Right lobe of liver (tissue), 6 donors: ENCODE measurements around the gene PRKCB. TPM values are rescaled to one million over a fixed set of nuclear protein-coding genes. Genes with fewer than 3 reads are reported as not detected.

Source experiments
- ATAC-seq, 4 donors: fragments of 200-7000 bp; cut with Tn5 transposase; one replicate each; pipeline ENCODE4 v1.9.1; 2020; ENCODE audit warnings: mild to moderate bottlenecking in 4 of 4, moderate library complexity in 4 of 4
- DNase-seq, 3 donors: peaks; one replicate each; pipeline ENCODE4 v3.0.0-alpha.2; 2020
- H3K27ac ChIP-seq, 3 donors: fragments of 200-600 bp; one replicate each; pipeline ENCODE4 v1.8.0; 2022
- H3K27me3 ChIP-seq, 2 donors: fragments of 200-600 bp; one replicate each; pipeline ENCODE4 v1.8.0; 2022
- H3K36me3 ChIP-seq, 4 donors: fragments of 200-600 bp; sonication (generic) in 1 of 4; one replicate each; pipeline versions ENCODE4 v1.5.1 to v1.8.0; 2017 to 2022; ENCODE audit warnings: control low read depth in 1 of 4
- H3K4me1 ChIP-seq, 4 donors: fragments of 200-600 bp; sonication (generic) in 1 of 4; one replicate each; pipeline versions ENCODE4 v1.5.1 to v1.8.0; 2017 to 2022; ENCODE audit warnings: control low read depth in 1 of 4
- H3K4me3 ChIP-seq, 3 donors: fragments of 200-600 bp; one replicate each; pipeline ENCODE4 v1.8.0; 2022
- H3K9me3 ChIP-seq, 4 donors: fragments of 200-600 bp; sonication (generic) in 1 of 4; one replicate each; pipeline versions ENCODE4 v1.5.1 to v1.8.0; 2017 to 2022; ENCODE audit warnings: control low read depth in 1 of 4
- POLR2A ChIP-seq: fragments of 450-650 bp; IDR thresholded peaks from one replicate; pipeline ENCODE4 v1.6.1; 2017; ENCODE audit warnings: antibody characterized with exemption, mild to moderate bottlenecking
- WGBS: methylation state at CpG from one replicate; pipeline ENCODE4 v1.1.6; 2018; ENCODE audit warnings: low coverage, low lambda C conversion rate; ENCODE audit not compliant: insufficient coverage; ENCODE audit errors: missing lambda C conversion rate; 5-methylcytosine and 5-hydroxymethylcytosine counted together
- intact Hi-C, 2 donors: fragments of 100-400 bp; cut with DNase I; formaldehyde crosslinking; loops; one replicate each; pipeline versions ENCODE4 v1.11.2 to v1.14.1; 2022
- total RNA-seq, 6 experiments: library from RNA; depleted of rRNA in 2 of 6; stranded (reverse); fragments of >200 nt in 2 of 6; fragmentation: NEBNext Ultra II Directional in 3 of 6; extraction: Animal tissue kit (Norgen Biotek cat#: 25700) in 3 of 6; gene quantifications; one replicate each; pipeline versions ENCODE4 v1.1.0 to v1.2.4, GENCODE V29; 2016 to 2023
- TF ChIP-seq, protein P1 (sequence below), 4 donors: fragments of 200-600 bp in 3 of 4; fragments of 450-650 bp in 1 of 4; IDR thresholded peaks; one replicate each; pipeline versions ENCODE4 v1.5.1 to v1.8.0; 2016 to 2022; ENCODE audit warnings: antibody characterized with exemption in 4 of 4, mild to moderate bottlenecking in 2 of 4
- donor health status: DM: no; HTN: yes; CAD: no.
- donor health status: DM: no; HTN: no; CAD: no.
- donor health status: DM: no; HTN: no; CAD: no.
- donor health status: DM: no; HTN: yes; CAD: no.
- donor health status: DM: no; HTN: yes; CAD: no.

Gene PRKCB
- total RNA-seq, 6 experiments from 2014 or later, result 1.7 to 8.1 (median 3.5) TPM

DNA sequence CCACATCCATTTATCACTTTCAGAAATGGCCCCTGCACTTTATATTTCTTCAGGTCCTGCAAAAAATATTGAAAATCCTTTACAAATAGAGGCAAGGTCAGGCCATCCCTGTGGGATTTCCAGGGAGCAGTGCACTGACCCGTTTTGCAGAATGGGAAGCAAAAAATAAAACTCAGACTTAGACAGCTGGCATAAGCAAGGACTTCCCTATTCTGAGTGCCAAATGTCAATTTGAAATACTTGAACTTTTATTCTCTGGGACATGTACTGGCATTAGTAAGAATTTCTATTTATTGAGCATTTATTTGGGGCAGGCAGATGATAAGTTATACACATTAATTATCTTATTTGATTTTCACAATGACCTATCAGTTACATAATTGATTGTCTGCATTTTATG is 32.4 kb downstream of the PRKCB start:
- ATAC-seq (peak in 1 of 4 donors; percentile 25), DNase-seq (no peak)
- H3K36me3 ChIP-seq, result no peaks in the 10 kb centered on the region
- 15% methylated on average over 1 of the region's 1 CpG for WGBS
- intact Hi-C loops, result no loop called here
- TF ChIP-seq, protein P1, sequence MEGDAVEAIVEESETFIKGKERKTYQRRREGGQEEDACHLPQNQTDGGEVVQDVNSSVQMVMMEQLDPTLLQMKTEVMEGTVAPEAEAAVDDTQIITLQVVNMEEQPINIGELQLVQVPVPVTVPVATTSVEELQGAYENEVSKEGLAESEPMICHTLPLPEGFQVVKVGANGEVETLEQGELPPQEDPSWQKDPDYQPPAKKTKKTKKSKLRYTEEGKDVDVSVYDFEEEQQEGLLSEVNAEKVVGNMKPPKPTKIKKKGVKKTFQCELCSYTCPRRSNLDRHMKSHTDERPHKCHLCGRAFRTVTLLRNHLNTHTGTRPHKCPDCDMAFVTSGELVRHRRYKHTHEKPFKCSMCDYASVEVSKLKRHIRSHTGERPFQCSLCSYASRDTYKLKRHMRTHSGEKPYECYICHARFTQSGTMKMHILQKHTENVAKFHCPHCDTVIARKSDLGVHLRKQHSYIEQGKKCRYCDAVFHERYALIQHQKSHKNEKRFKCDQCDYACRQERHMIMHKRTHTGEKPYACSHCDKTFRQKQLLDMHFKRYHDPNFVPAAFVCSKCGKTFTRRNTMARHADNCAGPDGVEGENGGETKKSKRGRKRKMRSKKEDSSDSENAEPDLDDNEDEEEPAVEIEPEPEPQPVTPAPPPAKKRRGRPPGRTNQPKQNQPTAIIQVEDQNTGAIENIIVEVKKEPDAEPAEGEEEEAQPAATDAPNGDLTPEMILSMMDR (IDR thresholded peaks at IDR 0.05), result no peak
- TF ChIP-seq POLR2A, result no peak
- no peak overlapping the region for H3K27ac ChIP-seq
- H3K9me3 ChIP-seq, result no peaks in the 10 kb centered on the region
- H3K4me3 ChIP-seq, result no peak overlapping the region
- H3K27me3 ChIP-seq, result no peaks in the 10 kb centered on the region
- no peaks in the 10 kb centered on the region for H3K4me1 ChIP-seq

DNA sequence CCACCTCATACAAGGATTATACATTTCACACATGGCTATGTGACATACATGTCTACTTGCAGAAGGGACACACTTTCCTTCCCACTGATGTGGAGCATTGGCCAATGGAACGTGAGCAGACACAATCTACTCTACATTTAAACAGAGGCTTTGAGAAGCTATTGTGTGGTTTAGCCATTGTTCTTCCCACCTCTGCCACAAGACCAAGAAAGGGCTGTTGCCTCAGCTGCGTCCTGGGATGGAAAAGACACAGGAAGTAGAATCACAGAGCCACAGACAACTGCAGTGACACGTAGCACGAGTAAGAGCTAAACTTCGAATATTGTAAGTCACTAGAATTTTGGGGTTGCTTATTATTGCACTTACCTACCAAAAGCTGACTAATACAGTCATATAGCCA is 33.3 kb downstream of the PRKCB start:
- Histone ChIP-seq H3K9me3 (no peaks in the 10 kb centered on the region), H3K36me3 (no peaks in the 10 kb centered on the region), H3K4me1 (no peaks in the 10 kb centered on the region), H3K4me3 (no peak overlapping the region), H3K27ac (no peak overlapping the region), H3K27me3 (no peaks in the 10 kb centered on the region)
- ATAC-seq (no peak), DNase-seq (no peak)
- 9% methylated on average over 5 of the region's 5 CpGs for WGBS
- TF ChIP-seq, protein P1 (IDR thresholded peaks at IDR 0.05), result no peak
- no peak for TF ChIP-seq POLR2A
- intact Hi-C loops, result no loop called here

DNA sequence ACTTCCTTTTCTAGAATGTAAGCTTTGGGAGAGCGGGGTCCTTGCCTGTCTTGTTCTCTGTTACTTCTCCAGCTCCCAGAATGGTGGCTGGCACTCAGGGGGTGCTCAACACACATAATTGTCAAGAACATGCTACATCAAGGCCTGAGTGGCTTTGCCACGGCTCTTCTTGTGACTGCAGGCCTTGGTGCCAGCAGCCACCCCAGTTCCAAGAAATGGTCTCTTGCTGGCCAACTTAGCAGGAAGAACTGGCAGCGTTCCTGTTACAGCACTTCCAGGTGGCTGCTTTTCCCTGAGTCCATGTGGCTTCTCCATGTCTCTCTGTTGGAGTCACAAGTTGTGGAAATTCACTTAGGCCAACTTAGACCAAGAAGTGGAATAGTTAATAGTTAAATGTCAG is 36.1 kb downstream of the PRKCB start:
- no peaks in the 10 kb centered on the region for H3K9me3 ChIP-seq
- intact Hi-C loops, result no loop called here
- no peaks in the 10 kb centered on the region for H3K36me3 ChIP-seq
- no peak overlapping the region for H3K4me3 ChIP-seq
- no peak overlapping the region for H3K27ac ChIP-seq
- WGBS, result 45% methylated on average over 2 of the region's 3 CpGs
- no peak for TF ChIP-seq POLR2A
- TF ChIP-seq, protein P1 (IDR thresholded peaks at IDR 0.05), result no peak
- DNase-seq (no peak), ATAC-seq (no peak)
- H3K27me3 ChIP-seq, result no peaks in the 10 kb centered on the region
- H3K4me1 ChIP-seq, result no peaks in the 10 kb centered on the region

DNA sequence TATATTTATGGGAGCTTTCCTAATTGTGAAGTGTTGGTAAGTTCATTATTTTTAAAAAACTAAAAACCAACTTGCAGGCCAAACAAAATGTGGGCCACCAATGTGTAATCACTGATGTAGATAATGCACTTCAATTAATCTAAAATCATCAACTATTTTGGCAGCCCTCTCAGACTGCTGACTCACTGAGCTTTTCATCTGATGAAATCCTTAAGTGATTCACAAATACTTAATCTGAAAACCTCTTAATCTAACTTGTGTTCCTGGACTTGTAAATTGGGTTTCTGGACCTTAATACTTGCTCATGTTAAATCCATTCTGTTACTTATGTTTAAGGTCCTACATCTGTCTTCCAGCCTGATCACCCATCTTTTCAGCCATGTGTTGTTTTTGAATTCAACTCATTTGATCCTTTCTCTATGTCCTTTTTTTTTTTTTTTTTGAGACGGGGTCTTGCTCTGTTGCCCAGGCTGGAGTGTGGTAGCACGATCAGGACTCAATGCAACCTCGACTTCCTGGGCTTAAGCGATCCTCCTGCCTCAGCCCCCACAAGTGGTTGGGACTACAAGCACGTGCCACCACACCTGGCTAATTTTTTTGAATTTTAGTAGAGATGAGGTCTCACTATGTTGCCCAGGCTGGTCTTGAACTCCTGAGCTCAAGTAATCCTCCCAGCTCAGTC is 39.0 kb downstream of the PRKCB start:
- Histone ChIP-seq H3K27ac (no peak overlapping the region), H3K27me3 (peaks cover 0 to under 1% of the 10 kb centered on the region in 2 donors), H3K4me1 (no peaks in the 10 kb centered on the region), H3K36me3 (no peaks in the 10 kb centered on the region), H3K9me3 (no peaks in the 10 kb centered on the region), H3K4me3 (no peak overlapping the region)
- no peak for ATAC-seq
- TF ChIP-seq POLR2A, result no peak
- TF ChIP-seq, protein P1 (IDR thresholded peaks at IDR 0.05), result no peak
- no peak for DNase-seq
- intact Hi-C loops, result no loop called here
- WGBS, result 25% methylated on average over 4 of the region's 5 CpGs
